GM18951 (cell line): ENCODE results near the gene MAML3.

Experiments used
- POLR2A ChIP-seq: IDR thresholded peaks from 4 replicates; pipeline ENCODE4 v1.6.1; 2011; ENCODE audit warnings: mild to moderate bottlenecking; ENCODE audit not compliant: insufficient read length, insufficient read depth; ENCODE audit errors: extremely low read depth
- in situ Hi-C: fragments of 300-500 bp; cut with MboI; formaldehyde crosslinking; loops from one replicate; pipeline ENCODE4 v1.12.0; 2022; ENCODE audit warnings: low sequenced_read_pairs, mixed read lengths, inconsistent platforms; ENCODE audit not compliant: unreplicated experiment

MAML3 gene

DNA sequence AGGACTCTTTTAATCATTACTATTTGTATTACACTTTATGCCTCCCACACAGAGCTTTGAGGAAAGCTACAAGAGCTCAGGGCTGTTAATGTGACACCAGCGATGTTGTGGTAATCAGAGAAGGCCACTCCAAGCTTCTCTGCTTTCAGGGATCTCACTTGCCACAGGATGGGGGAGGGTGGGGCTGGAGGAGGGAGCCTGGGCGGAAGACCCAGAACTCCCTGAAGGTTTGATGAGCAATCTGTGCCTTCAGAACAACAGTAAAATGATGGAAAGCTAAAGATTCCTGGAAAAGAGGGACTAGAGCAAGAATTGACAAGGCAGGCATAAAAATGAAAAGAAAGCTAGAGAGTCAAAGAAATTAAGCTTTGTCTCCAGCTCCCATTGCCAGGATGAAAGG lies 75.6 kb downstream of the MAML3 start:
- in situ Hi-C loops: no loop called here
- no peak for TF ChIP-seq POLR2A

DNA sequence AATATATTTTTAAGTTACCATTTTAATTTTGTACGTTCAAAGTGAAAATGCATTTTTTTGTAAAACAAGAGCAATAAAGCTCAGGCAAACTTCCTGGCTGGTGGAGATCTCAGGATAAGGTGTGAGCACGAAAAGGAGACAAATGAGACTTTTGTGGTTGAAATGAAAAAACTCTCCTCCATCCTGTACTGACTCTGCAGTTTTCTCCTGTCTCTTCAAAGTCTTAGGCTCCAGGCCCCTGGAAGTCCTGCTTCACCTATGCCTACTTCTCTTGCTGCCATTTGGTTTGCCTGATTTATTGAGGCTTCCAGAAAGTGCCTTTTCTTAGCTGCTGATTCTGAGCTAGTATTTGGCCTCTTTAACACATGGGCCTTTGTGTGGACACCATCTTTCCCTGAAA lies 77.7 kb downstream of the MAML3 start:
- in situ Hi-C loops: no loop called here
- TF ChIP-seq POLR2A: no peak

DNA sequence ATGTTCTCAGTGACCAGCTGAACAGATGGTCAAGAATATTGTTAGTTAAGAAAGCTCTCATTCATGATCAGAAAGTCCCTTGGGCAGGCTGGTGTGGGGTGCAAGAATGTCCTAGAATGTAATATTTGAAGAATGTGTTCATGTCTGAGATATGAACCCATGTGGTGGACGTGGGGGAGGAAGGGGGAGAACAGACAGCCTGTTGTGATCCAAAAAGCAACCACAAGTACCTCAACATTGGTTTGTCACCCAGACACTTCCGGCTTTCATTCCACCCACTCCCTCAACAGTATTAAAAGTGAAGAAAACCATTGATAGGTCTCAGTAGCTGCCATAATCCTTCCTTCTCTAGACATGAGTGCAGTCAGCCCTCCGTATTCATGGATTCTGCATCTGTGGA lies 82.2 kb downstream of the MAML3 start:
- in situ Hi-C loops: no loop called here
- TF ChIP-seq POLR2A: no peak

DNA sequence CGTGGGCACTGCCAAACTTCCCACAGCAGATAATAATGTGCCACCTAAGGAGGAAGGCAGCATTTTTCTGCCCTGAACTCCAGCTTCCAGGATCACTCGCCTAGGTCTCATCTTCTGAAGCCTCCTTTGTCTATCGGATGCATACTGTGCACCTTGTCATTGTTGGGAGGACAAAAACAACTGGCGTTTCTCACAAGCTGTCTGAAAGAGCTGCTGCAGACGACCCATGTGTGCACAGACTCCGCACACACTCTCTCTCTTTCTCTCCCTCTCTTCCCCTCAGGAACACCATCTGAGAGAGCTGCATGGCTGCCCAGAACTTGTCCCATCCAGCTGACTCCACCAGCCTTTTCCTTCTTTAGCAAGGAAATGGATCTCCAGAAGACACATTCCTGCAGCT lies 83.0 kb downstream of the MAML3 start:
- in situ Hi-C loops: no loop called here
- TF ChIP-seq POLR2A: no peak

DNA sequence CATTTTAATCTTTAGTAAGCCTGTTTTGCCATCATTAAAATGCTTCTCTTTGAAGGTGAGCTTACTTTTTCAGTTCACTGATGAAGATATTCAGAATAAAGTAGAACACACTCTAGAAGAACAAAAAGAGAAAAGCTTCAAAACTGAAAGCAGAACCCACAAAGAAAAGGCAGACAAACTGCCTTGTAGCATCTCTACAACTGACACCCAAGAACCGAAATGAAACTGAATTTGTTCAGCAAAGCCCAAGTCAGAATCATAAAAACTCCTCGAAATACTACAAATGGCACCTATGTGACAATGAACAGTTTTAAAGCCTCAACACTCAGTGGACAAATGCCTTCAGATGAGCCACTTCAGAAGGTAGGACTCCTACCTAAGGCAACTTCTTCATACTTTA lies 83.6 kb downstream of the MAML3 start:
- in situ Hi-C loops: no loop called here
- no peak for TF ChIP-seq POLR2A

DNA sequence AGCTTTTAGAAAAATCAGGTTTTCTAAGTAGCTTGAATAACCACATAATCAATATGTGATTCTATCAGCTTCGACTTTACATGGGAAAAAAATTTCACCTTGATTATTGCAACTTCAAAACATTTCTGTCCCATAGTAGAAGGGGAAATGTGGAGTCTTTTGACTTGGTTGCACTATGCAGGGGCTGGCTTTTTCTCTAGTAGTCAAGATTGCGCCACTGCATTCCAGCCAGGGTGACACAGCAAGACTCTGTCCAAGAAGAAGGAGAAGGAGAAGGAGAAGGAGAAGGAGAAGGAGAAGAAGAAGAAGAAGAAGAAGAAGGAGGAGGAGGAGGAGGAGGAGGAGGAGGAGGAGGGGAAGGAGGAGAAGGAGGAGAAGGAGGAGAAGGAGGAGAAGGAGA lies 84.9 kb downstream of the MAML3 start:
- in situ Hi-C loops: no loop called here
- no peak for TF ChIP-seq POLR2A

DNA sequence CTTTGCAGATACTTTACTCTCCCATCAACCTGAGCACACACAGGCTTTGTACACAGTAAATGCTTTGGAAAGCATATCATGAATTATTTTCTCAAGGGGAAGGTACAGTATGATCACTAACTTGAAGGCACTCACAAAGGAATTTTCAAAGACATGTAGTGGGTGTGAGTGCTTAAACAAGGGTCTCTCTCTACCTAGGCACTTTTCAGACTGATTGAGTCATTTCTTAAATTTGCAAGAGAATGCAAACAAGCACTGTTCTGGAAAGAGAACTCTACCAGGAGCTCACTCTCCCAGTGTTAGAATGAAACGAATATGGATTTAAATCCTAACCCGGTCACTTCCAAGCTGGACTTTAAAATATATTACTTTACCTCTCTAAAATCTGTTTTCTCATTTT lies 85.7 kb downstream of the MAML3 start:
- in situ Hi-C loops: no loop called here
- no peak for TF ChIP-seq POLR2A

DNA sequence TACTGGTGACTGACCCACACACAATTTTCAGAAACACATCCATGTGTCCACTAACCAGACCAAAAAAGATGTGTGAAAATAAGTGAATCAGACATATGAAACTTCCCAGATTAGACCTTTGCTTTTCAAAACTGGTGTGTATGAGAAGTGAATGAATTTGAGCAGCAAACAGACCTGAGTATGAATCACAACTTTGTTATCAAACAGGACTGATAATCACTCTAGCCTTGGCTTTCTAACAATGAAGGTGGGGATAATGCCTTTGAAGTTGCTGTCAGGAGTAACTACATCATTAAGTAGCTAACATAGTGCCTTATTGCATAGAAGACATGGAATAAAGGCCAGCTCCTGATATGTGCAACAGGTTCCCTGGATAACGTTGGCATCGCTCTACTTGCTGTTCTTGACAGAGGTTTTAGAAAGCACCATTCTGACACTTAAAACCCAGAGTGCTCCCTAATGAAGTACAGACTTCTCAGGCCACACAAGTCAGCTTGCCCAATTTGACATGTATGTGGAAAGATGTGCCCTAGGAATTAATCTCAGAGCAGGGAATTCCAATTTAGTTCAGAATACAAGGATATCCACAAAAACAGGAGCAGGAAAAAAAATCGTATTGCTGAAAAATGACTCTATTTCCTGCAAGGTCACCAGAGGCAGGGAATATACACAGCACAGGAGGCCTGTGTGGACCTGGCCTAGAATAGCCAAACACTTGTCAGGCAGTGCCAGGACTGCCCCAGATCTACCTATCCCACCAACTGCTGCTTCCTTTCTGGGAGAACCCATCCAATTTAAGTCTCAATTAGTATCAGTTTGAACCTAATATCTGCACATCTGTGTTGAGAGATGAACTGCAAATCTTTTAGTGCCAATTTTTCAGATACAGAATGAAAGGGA lies 87.7 kb downstream of the MAML3 start:
- in situ Hi-C loops: no loop called here

DNA sequence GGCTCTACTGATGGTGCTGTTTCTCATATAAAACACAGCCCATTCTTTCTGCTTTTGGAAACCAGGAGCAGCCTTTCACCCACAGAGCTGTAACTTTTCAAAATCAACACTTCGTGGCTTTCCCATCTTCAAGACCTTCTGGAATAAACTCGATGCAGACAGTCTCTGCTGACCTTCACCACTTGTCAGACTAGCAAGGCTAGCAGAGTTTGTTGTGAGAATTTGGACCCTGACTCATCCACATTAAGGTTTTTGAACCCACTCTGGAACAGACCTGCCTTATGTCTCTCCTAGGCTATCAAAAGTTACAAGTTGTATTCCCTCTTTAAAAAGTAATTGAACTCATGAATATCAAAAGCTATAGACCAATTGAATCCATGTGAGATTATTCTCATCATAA lies 88.6 kb downstream of the MAML3 start:
- in situ Hi-C loops: no loop called here

More for the DNA sequence above, 87.7 kb downstream of the MAML3 start:
- TF ChIP-seq POLR2A: no peak

DNA sequence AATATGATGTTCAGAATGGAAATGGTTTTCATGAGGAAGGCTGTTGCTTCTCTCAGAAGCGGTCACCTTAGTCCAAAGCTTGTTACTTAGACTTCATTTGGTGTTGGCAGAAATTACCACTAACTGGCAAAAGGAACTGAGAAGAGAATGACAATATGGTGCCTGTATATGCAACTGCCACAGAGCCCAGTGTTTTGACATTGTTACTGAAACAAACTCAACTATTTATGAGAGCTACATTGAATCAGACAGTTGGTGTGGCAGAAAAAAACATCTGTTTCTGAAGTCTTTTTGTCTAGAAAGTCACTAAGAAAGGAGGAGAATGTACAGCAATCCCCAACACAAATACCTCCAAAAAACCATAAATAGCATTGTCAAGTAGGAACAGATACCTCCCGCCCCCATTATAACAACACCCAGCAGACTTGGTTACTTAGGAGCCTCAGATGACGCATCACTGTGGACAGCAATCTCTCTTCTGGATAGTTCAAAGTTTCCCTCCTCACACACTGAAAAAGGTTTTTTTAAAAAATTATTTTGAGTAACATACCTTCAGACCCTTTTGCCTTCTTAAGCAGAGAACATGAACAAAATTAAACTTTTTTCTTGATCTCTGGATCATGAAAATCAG lies 92.2 kb downstream of the MAML3 start:
- no peak for TF ChIP-seq POLR2A
- in situ Hi-C loops: no loop called here

More for the DNA sequence above, 88.6 kb downstream of the MAML3 start:
- no peak for TF ChIP-seq POLR2A

DNA sequence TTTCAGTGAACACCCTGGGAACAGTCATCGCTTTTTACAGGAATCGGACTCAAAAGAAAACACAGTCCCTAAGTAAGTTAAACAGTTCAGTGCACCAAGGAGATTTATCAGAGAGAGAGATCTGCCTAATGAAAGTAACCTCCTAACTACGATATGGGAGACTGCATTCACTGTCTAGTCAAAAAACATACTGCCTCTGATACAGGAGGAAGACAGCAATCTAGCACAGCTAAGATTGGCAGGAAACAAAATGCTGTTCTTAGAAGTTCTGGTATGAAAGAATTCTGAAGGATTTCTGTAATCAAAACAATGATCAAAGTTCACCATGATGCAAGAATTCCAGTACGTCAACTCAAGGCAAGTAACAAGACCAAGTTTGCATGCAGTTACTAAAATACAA lies 92.8 kb downstream of the MAML3 start:
- in situ Hi-C loops: no loop called here
- no peak for TF ChIP-seq POLR2A

DNA sequence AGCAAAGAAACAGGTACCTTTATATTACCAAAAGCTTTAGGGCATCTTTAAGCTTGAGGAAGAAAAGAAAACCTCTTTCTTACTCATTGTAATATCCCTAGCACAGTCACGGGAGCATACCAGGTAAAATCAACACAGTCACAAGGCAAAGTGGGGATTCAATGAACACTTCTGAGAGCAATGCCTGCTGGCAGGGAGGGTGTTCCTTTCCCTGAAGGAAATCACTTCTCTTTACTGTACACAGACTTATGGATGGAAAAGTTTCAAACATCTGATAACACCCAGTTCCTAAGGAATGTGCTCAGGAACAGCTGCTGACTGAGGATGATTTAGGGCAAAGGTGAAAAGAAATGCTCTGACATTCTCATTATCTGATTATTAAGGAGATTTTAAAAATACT lies 94.8 kb downstream of the MAML3 start:
- TF ChIP-seq POLR2A: no peak
- in situ Hi-C loops: no loop called here

DNA sequence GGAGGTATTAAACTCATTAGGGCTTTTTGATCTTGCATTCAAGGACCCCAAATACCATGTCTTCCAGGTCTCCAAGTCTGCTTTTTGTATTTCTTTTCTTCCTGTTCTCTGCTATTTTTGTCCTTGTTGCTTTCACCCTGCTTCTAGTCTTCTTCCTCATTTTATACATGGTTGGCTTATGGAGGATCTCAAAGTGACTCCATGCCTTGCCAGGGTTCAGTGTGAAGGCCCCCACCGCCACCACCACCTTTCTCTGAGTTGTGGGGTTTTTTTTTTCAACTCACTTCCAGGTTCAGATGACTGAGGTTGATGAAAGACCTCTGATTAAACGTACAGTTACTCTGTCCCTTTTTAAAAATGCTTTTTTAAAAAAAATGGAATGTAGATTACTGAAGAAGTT lies 96.3 kb downstream of the MAML3 start:
- no peak for TF ChIP-seq POLR2A

DNA sequence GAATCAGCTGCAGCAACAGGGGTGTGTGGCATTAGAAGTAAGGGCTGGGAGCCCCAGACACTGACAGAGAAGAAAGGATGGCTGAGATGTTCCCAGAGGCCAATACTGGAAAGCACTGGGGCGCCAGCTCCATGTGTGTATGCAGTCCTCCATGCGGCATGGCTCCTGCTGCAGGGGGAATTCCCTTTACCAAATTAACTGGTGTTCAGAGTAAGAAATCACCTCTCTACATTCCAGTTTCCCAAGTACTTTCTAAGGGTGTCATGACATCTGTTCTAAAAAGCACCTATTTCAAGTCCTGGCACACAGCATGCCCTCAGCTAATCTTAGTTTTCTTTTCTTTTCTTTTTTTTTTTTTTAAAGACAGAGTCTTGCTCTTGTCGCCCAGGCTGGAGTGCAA lies 98.0 kb downstream of the MAML3 start:
- in situ Hi-C loops: no loop called here
- no peak for TF ChIP-seq POLR2A

More for the DNA sequence above, 96.3 kb downstream of the MAML3 start:
- in situ Hi-C loops: no loop called here
